PC-3 (cell line): ENCODE measurements around the gene JMJD6.

Source experiments
- CTCF ChIP-seq: fragments of 300-600 bp; sonication (generic); conservative IDR thresholded peaks from 2 replicates; pipeline ENCODE4 v1.5.1; 2017; ENCODE audit warnings: antibody characterized with exemption, low read depth, mild to moderate bottlenecking, low read length
- EZH2phosphoT487 ChIP-seq: fragments of 300-600 bp; sonication (generic); IDR thresholded peaks from 2 replicates; pipeline ENCODE4 v1.6.1; 2018; ENCODE audit warnings: mild to moderate bottlenecking, antibody characterized with exemption, low read length, borderline replicate concordance

- TF ChIP-seq CTCF = no peak
- no peak for TF ChIP-seq EZH2phosphoT487
Measured at GRCh38 chr17:76710863-76711611, 15.4 kb downstream of the JMJD6 start, which contains the start of gene MXRA7.
